ENCODE results near the gene DNAH1.

DNAH1 gene

GRCh38 chr3:52387481-52387880 is 71.4 kb downstream of the DNAH1 start:
- DNase-seq (ENCODE audit: extremely low read depth, low read depth), result no peak
- TF ChIP-seq CTCF (IDR thresholded peaks at IDR 0.05; ENCODE audit: low read depth, low read length), result no peak

DNA sequence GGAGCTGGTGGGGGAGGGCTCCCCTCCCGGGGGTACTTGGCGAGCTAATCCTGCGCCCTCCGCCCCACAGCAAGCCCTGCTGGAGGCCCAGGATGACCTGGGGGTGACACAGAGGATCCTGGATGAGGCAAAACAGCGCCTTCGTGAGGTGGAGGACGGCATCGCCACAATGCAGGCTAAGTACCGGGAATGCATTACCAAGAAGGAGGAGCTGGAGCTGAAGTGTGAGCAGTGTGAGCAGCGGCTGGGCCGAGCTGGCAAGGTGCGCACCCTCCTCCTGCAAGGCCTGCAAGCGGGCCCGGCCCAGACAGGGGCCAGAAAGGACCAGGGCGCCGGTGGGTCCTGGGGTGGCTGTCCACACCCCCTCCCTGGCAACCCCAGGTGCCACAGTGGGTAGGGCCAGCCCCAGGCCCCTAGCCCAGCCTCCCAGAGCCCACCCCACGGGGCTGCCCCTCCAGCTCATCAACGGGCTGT is 72.3 kb downstream of the DNAH1 start:
- no peak for DNase-seq (ENCODE audit: extremely low read depth, low read depth)
- no peak for TF ChIP-seq CTCF (IDR thresholded peaks at IDR 0.05; ENCODE audit: low read depth, low read length)

- no peak for DNase-seq (ENCODE audit: extremely low read depth, low read depth)
- no peak for TF ChIP-seq CTCF (IDR thresholded peaks at IDR 0.05; ENCODE audit: low read depth, low read length)
Measured at GRCh38 chr3:52388933-52389332, 72.8 kb downstream of the DNAH1 start.

DNA sequence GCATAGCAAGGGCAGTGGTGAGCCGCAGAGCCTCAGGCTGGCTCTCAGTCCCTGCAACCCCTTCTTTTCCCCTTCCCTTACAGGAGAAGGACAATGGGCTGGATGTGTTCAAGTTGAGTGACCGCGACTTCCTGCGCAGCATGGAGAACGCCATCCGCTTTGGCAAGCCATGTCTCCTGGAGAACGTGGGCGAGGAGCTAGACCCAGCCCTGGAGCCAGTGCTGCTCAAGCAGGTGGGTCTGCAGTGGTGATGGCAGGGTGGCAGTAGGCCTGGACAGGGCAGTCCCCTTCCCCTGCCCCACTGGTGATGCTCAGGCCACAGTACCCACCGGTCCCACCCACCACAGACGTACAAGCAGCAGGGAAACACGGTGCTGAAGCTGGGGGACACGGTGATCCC is 75.0 kb downstream of the DNAH1 start:
- TF ChIP-seq CTCF (IDR thresholded peaks at IDR 0.05; ENCODE audit: low read depth, low read length), result no peak
- DNase-seq (ENCODE audit: extremely low read depth, low read depth), result no peak

- no peak for DNase-seq (ENCODE audit: extremely low read depth, low read depth)
- TF ChIP-seq CTCF (IDR thresholded peaks at IDR 0.05; ENCODE audit: low read depth, low read length), result no peak
Measured at GRCh38 chr3:52392216-52392930, 76.3 kb downstream of the DNAH1 start.

- no peak for TF ChIP-seq CTCF (IDR thresholded peaks at IDR 0.05; ENCODE audit: low read depth, low read length)
- no peak for DNase-seq (ENCODE audit: extremely low read depth, low read depth)
Measured at GRCh38 chr3:52393131-52393807, 77.2 kb downstream of the DNAH1 start.

DNA sequence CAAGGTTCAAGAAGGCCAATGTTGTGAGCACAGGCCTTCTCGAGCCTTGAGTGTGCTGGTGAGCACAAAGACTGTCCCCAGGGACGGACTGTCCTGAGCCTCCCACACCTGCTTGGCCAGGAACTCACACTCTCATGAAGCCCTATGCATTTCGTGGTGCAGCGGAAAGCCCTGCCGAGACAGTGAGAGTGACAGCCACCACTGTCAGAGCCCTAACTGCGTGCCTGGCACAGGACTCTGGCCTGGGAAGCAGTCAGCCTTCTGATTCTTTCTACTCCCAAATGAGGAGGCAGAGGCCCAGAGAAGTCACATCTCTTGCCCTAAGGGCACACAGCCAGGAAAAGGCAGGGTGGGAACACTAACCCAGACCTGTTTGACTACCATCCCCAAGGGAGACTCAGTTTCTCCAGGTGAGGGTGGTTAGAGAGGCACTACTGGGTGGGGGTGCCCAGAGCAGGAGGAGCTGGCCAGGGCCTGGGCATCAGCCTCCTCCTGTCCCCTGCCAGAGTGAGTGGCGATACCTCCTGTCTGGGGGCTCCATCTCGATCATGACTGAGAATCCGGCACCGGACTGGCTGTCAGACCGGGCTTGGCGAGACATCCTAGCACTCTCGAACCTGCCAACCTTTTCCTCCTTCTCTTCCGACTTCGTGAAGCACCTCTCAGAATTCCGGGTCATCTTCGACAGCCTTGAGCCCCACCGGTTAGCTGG is 78.0 kb downstream of the DNAH1 start:
- TF ChIP-seq CTCF (IDR thresholded peaks at IDR 0.05; ENCODE audit: low read depth, low read length), result no peak
- no peak for DNase-seq (ENCODE audit: extremely low read depth, low read depth)

All from AG09319 (cell line).